HepG2 (cell line): Measurements from ENCODE around the gene PHYH. TPM values are rescaled to one million over a fixed set of nuclear protein-coding genes. Genes with fewer than 3 reads are reported as not detected.

Source experiments
- CERS6 ChIP-seq: sonication (generic); formaldehyde crosslinking; IDR thresholded peaks from 2 replicates; pipeline ENCODE4 v1.5.0; 2020; ENCODE audit warnings: missing genetic modification reagents
- DMAP1 ChIP-seq: IDR thresholded peaks from 2 replicates; pipeline ENCODE4 v1.6.1; 2016
- IRX3 ChIP-seq: sonication (generic); formaldehyde crosslinking; IDR thresholded peaks from 2 replicates; pipeline ENCODE4 v1.8.1; 2023; ENCODE audit warnings: mild to moderate bottlenecking, low read depth, missing genetic modification reagents, borderline replicate concordance
- NFRKB ChIP-seq: fragments of 450-650 bp; IDR thresholded peaks from 2 replicates; pipeline ENCODE4 v1.6.1; 2017
- PHB2 ChIP-seq: fragments of 450-650 bp; IDR thresholded peaks from 2 replicates; pipeline ENCODE4 v1.6.1; 2018; ENCODE audit not compliant: partially characterized antibody
- RXRA ChIP-seq: sonication (generic); formaldehyde crosslinking; IDR thresholded peaks from 2 replicates; pipeline ENCODE4 v1.5.1; 2020; ENCODE audit warnings: missing genetic modification reagents
- TARDBP ChIP-seq: sonication (generic); formaldehyde crosslinking; IDR thresholded peaks from 2 replicates; pipeline ENCODE4 v1.8.0; 2022; ENCODE audit warnings: mild to moderate bottlenecking, missing genetic modification reagents
- TCF7 ChIP-seq: sonication (generic); IDR thresholded peaks from 2 replicates; pipeline ENCODE4 v1.6.1; 2016; ENCODE audit warnings: antibody characterized with exemption, low read depth
- THYN1 ChIP-seq: sonication (generic); formaldehyde crosslinking; IDR thresholded peaks from 2 replicates; pipeline ENCODE4 v1.8.1; 2023; ENCODE audit warnings: low read depth, mild to moderate bottlenecking, moderate library complexity, missing genetic modification reagents, borderline replicate concordance
- ZKSCAN8 ChIP-seq: IDR thresholded peaks from 2 replicates; pipeline ENCODE4 v1.6.1; 2016; ENCODE audit warnings: borderline replicate concordance, missing genetic modification reagents, missing compliant biosample characterization
- ZMYM2 ChIP-seq: sonication (generic); formaldehyde crosslinking; IDR thresholded peaks from 2 replicates; pipeline ENCODE4 v1.8.0; 2022; ENCODE audit warnings: mild to moderate bottlenecking, missing genetic modification reagents
- ZNF18 ChIP-seq: sonication (generic); formaldehyde crosslinking; IDR thresholded peaks from 2 replicates; pipeline ENCODE4 v1.8.0; 2022; ENCODE audit warnings: mild to moderate bottlenecking, missing genetic modification reagents; ENCODE audit not compliant: insufficient replicate concordance
- ZNF260 ChIP-seq: sonication (generic); formaldehyde crosslinking; IDR thresholded peaks from 2 replicates; pipeline ENCODE4 v1.4.0; 2020; ENCODE audit warnings: missing genetic modification reagents, low read depth, mild to moderate bottlenecking, borderline replicate concordance
- ZNF281 ChIP-seq: sonication (generic); formaldehyde crosslinking; IDR thresholded peaks from 2 replicates; pipeline ENCODE4 v1.4.0; 2020; ENCODE audit warnings: missing genetic modification reagents, borderline replicate concordance
- ZNF543 ChIP-seq: sonication (generic); formaldehyde crosslinking; IDR thresholded peaks from 2 replicates; pipeline ENCODE4 v1.4.0; 2020; ENCODE audit warnings: mild to moderate bottlenecking, missing genetic modification reagents
- polyA plus RNA-seq, 8 experiments: library from polyadenylated mRNA; depleted of rRNA in 3 of 8; stranded (reverse) in 7 of 8; unstranded in 1 of 8; fragments of >200 nt; fragmentation: Illumina TruSeq in 4 of 8; extraction: Trizol in 4 of 8; gene quantifications; 2 replicates each; pipeline versions ENCODE4 v1.2.1 to v1.2.3, GENCODE V29; 2011 to 2016; ENCODE audit warnings: low read depth in 4 of 8, missing spikeins in 1 of 8, mixed read lengths in 1 of 8; ENCODE audit not compliant: insufficient read depth in 1 of 8
- total RNA-seq, 5 experiments: library from RNA; depleted of rRNA; stranded (reverse); fragments of >200 nt; fragmentation: Illumina TruSeq; extraction: Trizol; gene quantifications; 2 replicates each; pipeline ENCODE4 v1.2.3, GENCODE V29; 2016; ENCODE audit warnings: low read depth in 1 of 5
- TF ChIP-seq, protein P1 (sequence below): sonication (generic); formaldehyde crosslinking; IDR thresholded peaks from 2 replicates; pipeline ENCODE4 v1.8.1; 2023; ENCODE audit warnings: mild to moderate bottlenecking, missing genetic modification reagents, borderline replicate concordance
- TF ChIP-seq, protein P2 (sequence below): sonication (generic); formaldehyde crosslinking; IDR thresholded peaks from 2 replicates; pipeline ENCODE4 v1.4.0; 2020; ENCODE audit warnings: missing genetic modification reagents
- TF ChIP-seq, protein P3 (sequence below): sonication (generic); formaldehyde crosslinking; IDR thresholded peaks from 2 replicates; pipeline ENCODE4 v1.8.0; 2022; ENCODE audit warnings: missing genetic modification reagents, mild to moderate bottlenecking, moderate library complexity, borderline replicate concordance

Gene PHYH
- total and polyA plus RNA-seq, 2 of the 13 experiments (the other 11 are each of a cell fraction or from before 2014, with no cell fraction given): 27.2 to 34.5 TPM

DNA sequence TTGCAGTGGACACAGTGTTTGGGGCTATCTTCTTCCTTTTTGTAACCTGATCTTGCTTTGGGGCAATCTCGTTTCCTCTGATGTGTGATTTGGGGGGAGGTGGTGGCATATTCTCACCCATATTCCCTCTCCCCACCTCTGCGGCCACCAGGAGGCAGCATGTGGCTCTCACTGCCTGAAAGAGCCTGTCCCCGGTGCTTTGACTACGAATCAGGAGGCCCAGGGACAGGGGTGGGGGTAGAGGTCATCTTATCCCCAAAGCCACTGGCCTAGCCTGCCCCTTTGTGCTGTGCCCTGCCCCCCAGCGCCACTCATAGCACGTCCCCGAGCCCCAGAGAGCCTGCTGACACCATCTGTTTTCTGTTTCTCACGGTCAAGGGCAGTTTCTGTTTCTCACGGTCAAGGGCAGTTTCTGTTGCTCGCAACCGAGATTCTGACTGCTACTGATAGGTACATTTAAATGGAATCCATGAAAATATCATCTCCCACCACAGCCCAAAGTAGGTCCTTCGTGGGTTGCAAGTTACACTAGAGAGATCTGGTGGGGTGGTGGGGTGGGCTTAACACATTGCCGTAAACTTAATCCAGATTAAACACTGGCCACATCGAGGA is 28.2 kb downstream of the PHYH start (continued):
- TF ChIP-seq ZNF18 (CRISPR knock-in tag) (peak; percentile 76), IRX3 (CRISPR knock-in tag) (no peak), TCF7 (no peak; the same call in 1 of the 2 replicates), ZNF543 (CRISPR knock-in tag) (no peak), ZNF260 (no peak), CERS6 (CRISPR knock-in tag) (no peak), RXRA (peak; percentile 50), TARDBP (peak; percentile 89), ZMYM2 (CRISPR knock-in tag) (no peak), PHB2 (no peak), THYN1 (CRISPR knock-in tag) (0 out of 2 replicates have a peak, but pooled peaks have one; percentile 49), NFRKB (no peak), DMAP1 (0 out of 2 replicates have a peak, but pooled peaks have one; percentile 35), ZNF281 (peak; percentile 86), ZKSCAN8 (CRISPR knock-in tag) (0 out of 2 replicates have a peak, but pooled peaks have one; percentile 34)
- TF ChIP-seq, protein P1, sequence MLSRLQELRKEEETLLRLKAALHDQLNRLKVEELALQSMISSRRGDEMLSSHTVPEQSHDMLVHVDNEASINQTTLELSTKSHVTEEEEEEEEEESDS: no peak; the same call in 1 of the 2 replicates
- TF ChIP-seq, protein P2, sequence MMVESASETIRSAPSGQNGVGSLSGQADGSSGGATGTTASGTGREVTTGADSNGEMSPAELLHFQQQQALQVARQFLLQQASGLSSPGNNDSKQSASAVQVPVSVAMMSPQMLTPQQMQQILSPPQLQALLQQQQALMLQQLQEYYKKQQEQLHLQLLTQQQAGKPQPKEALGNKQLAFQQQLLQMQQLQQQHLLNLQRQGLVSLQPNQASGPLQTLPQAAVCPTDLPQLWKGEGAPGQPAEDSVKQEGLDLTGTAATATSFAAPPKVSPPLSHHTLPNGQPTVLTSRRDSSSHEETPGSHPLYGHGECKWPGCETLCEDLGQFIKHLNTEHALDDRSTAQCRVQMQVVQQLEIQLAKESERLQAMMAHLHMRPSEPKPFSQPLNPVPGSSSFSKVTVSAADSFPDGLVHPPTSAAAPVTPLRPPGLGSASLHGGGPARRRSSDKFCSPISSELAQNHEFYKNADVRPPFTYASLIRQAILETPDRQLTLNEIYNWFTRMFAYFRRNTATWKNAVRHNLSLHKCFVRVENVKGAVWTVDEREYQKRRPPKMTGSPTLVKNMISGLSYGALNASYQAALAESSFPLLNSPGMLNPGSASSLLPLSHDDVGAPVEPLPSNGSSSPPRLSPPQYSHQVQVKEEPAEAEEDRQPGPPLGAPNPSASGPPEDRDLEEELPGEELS (CRISPR knock-in tag): no peak; the same call in 1 of the 2 replicates
- TF ChIP-seq, protein P3, sequence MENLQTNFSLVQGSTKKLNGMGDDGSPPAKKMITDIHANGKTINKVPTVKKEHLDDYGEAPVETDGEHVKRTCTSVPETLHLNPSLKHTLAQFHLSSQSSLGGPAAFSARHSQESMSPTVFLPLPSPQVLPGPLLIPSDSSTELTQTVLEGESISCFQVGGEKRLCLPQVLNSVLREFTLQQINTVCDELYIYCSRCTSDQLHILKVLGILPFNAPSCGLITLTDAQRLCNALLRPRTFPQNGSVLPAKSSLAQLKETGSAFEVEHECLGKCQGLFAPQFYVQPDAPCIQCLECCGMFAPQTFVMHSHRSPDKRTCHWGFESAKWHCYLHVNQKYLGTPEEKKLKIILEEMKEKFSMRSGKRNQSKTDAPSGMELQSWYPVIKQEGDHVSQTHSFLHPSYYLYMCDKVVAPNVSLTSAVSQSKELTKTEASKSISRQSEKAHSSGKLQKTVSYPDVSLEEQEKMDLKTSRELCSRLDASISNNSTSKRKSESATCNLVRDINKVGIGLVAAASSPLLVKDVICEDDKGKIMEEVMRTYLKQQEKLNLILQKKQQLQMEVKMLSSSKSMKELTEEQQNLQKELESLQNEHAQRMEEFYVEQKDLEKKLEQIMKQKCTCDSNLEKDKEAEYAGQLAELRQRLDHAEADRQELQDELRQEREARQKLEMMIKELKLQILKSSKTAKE (CRISPR knock-in tag): peak; percentile 6; the same call in 1 of the 2 replicates
